Activated CD4-positive, alpha-beta T cell treated with anti-CD3 and anti-CD28 coated beads, Interleukin-2, amount 10 ng/mL, durations not matched to agents 7 days and 5 days (primary cell): ENCODE results near the gene TPD52L1. TPM values are rescaled to one million over a fixed set of nuclear protein-coding genes. Genes with fewer than 3 reads are reported as not detected.

Source experiments
- CTCF ChIA-PET: fragments of 350-600 bp; sonication (Branson Sonifier 250); formaldehyde crosslinking; loops from one replicate; lab custom pipeline; 2021; ENCODE audit warnings: antibody characterized with exemption; lab: Charles Lee
- POLR2A ChIA-PET: fragments of 350-600 bp; sonication (Branson Sonifier 250); formaldehyde crosslinking; loops from one replicate; lab custom pipeline; 2021; ENCODE audit warnings: antibody characterized with exemption; lab: Charles Lee
- DNase-seq: peaks from one replicate; pipeline ENCODE4 v3.0.0-alpha.2; 2020
- H3K27ac Mint-ChIP-seq: one replicate; pipeline ENCODE4 v1.8.0; 2021; ENCODE audit warnings: mild to moderate bottlenecking, moderate library complexity, mixed read lengths
- H3K27me3 Mint-ChIP-seq: one replicate; pipeline ENCODE4 v1.8.0; 2021; ENCODE audit warnings: mixed read lengths
- H3K36me3 Mint-ChIP-seq: one replicate; pipeline ENCODE4 v1.8.0; 2021; ENCODE audit warnings: low read depth, mixed read lengths
- H3K4me1 Mint-ChIP-seq: one replicate; pipeline ENCODE4 v1.8.0; 2021; ENCODE audit warnings: mixed read lengths
- H3K4me3 Mint-ChIP-seq: one replicate; pipeline ENCODE4 v1.8.0; 2021; ENCODE audit warnings: mild to moderate bottlenecking, moderate library complexity, mixed read lengths
- H3K9me3 Mint-ChIP-seq: one replicate; pipeline ENCODE4 v1.8.0; 2021; ENCODE audit warnings: mixed read lengths
- total RNA-seq, 2 experiments: library from RNA; stranded (reverse); gene quantifications; one replicate each; pipeline ENCODE4 v1.2.3, GENCODE V29; 2021

TPD52L1 gene
- not detected for total RNA-seq

GRCh38 chr6:125153391-125154117, at the start of gene TPD52L1:
Gene TPD52L1 (plus strand): TSS chr6:125153773. CDS start chr6:125153952, 179 bp downstream.
- peak; percentile 62 for DNase-seq
- Mint-ChIP-seq H3K4me3 (peak within 1 kb of the TSS; percentile 66), H3K36me3 (no peaks in the 10 kb centered on the region), H3K4me1 (peaks cover 9% of the 10 kb centered on the region), H3K9me3 (no peaks in the 10 kb centered on the region), H3K27ac (no peak within 1 kb of the TSS), H3K27me3 (peaks cover 43% of the 10 kb centered on the region)
- POLR2A ChIA-PET, result no interaction called here
- CTCF ChIA-PET, result interaction anchor here (1.0 to 2.3 kb wide), 5 partner anchors 9 to 54 kb away, joined by 3 to 8 read pairs (median 5); no protein-coding TSS in a partner anchor

- Mint-ChIP-seq H3K4me3 (no peak overlapping the region), H3K9me3 (peaks cover 10% of the 10 kb centered on the region), H3K4me1 (peaks cover 4% of the 10 kb centered on the region), H3K36me3 (no peaks in the 10 kb centered on the region), H3K27me3 (peaks cover 6% of the 10 kb centered on the region), H3K27ac (no peak overlapping the region)
- CTCF ChIA-PET, result no interaction called here
- POLR2A ChIA-PET, result no interaction called here
- DNase-seq, result no peak
These were observed 49.1 kb upstream of the TPD52L1 start for GRCh38 chr6:125104425-125104824.

GRCh38 chr6:125107048-125107447, 46.5 kb upstream of the TPD52L1 start:
- H3K36me3 Mint-ChIP-seq, result peaks cover 9% of the 10 kb centered on the region
- ChIA-PET POLR2A (no interaction called here), CTCF (no interaction called here)
- DNase-seq, result no peak
- no peaks in the 10 kb centered on the region for H3K4me1 Mint-ChIP-seq
- H3K27ac Mint-ChIP-seq, result no peak overlapping the region
- peaks cover 32% of the 10 kb centered on the region for H3K9me3 Mint-ChIP-seq
- H3K4me3 Mint-ChIP-seq, result no peak overlapping the region
- no peaks in the 10 kb centered on the region for H3K27me3 Mint-ChIP-seq

- DNase-seq, result no peak
- no peaks in the 10 kb centered on the region for H3K27me3 Mint-ChIP-seq
- peaks cover 37% of the 10 kb centered on the region for H3K9me3 Mint-ChIP-seq
- H3K4me1 Mint-ChIP-seq, result no peaks in the 10 kb centered on the region
- H3K27ac Mint-ChIP-seq, result no peak overlapping the region
- H3K36me3 Mint-ChIP-seq, result peaks cover 13% of the 10 kb centered on the region
- POLR2A ChIA-PET, result no interaction called here
- H3K4me3 Mint-ChIP-seq, result no peak overlapping the region
- CTCF ChIA-PET, result no interaction called here
These were observed 45.7 kb upstream of the TPD52L1 start for GRCh38 chr6:125107896-125108295.

- no peak overlapping the region for H3K27ac Mint-ChIP-seq
- H3K4me3 Mint-ChIP-seq, result no peak overlapping the region
- H3K36me3 Mint-ChIP-seq, result peaks cover 13% of the 10 kb centered on the region
- peaks cover 37% of the 10 kb centered on the region for H3K9me3 Mint-ChIP-seq
- H3K4me1 Mint-ChIP-seq, result no peaks in the 10 kb centered on the region
- no peaks in the 10 kb centered on the region for H3K27me3 Mint-ChIP-seq
- POLR2A ChIA-PET, result no interaction called here
- CTCF ChIA-PET, result interaction anchor here (1.4 kb wide), 1 partner anchor 8 kb away, joined by 4 read pairs; no protein-coding TSS in a partner anchor
- DNase-seq, result no peak
These were observed 43.5 kb upstream of the TPD52L1 start for GRCh38 chr6:125110056-125110455.

GRCh38 chr6:125111219-125111983, 42.2 kb upstream of the TPD52L1 start:
- Mint-ChIP-seq H3K27ac (no peak overlapping the region), H3K9me3 (peaks cover 37% of the 10 kb centered on the region), H3K36me3 (peaks cover 13% of the 10 kb centered on the region), H3K4me3 (no peak overlapping the region), H3K27me3 (peaks cover 2% of the 10 kb centered on the region), H3K4me1 (no peaks in the 10 kb centered on the region)
- DNase-seq, result no peak
- POLR2A ChIA-PET, result no interaction called here
- CTCF ChIA-PET, result interaction anchor here (0.6 kb wide), 1 partner anchor 31 kb away, joined by 5 read pairs; no protein-coding TSS in a partner anchor

- H3K27ac Mint-ChIP-seq, result no peak overlapping the region
- CTCF ChIA-PET, result interaction anchor here (1.4 to 1.6 kb wide), 2 partner anchors 9 to 16 kb away, joined by 3 to 6 read pairs; no protein-coding TSS in a partner anchor
These were observed 40.6 kb upstream of the TPD52L1 start for GRCh38 chr6:125112934-125113333.

GRCh38 chr6:125114248-125114858, 39.2 kb upstream of the TPD52L1 start:
- no peaks in the 10 kb centered on the region for H3K4me1 Mint-ChIP-seq
- POLR2A ChIA-PET, result no interaction called here
- CTCF ChIA-PET, result interaction anchor here (0.6 to 1.6 kb wide), 4 partner anchors 8 to 187 kb away, joined by 3 to 6 read pairs (median 4); partner anchors contain the start of gene HDDC2

More at GRCh38 chr6:125112934-125113333, 40.6 kb upstream of the TPD52L1 start:
- Mint-ChIP-seq H3K4me1 (no peaks in the 10 kb centered on the region), H3K36me3 (peaks cover 13% of the 10 kb centered on the region), H3K9me3 (peaks cover 29% of the 10 kb centered on the region), H3K27me3 (peaks cover 2% of the 10 kb centered on the region), H3K4me3 (no peak overlapping the region)
- no peak for DNase-seq
- POLR2A ChIA-PET, result no interaction called here

GRCh38 chr6:125116170-125116569, 37.4 kb upstream of the TPD52L1 start:
- H3K4me3 Mint-ChIP-seq, result no peak overlapping the region
- H3K36me3 Mint-ChIP-seq, result peaks cover 9% of the 10 kb centered on the region
- no peak overlapping the region for H3K27ac Mint-ChIP-seq
- ChIA-PET POLR2A (no interaction called here), CTCF (no interaction called here)
- no peak for DNase-seq
- peaks cover 10% of the 10 kb centered on the region for H3K9me3 Mint-ChIP-seq
- no peaks in the 10 kb centered on the region for H3K4me1 Mint-ChIP-seq
- H3K27me3 Mint-ChIP-seq, result peaks cover 2% of the 10 kb centered on the region

More at GRCh38 chr6:125114248-125114858, 39.2 kb upstream of the TPD52L1 start:
- Mint-ChIP-seq H3K4me3 (no peak overlapping the region), H3K27me3 (peaks cover 2% of the 10 kb centered on the region), H3K27ac (no peak overlapping the region), H3K36me3 (peaks cover 13% of the 10 kb centered on the region), H3K9me3 (peaks cover 27% of the 10 kb centered on the region)
- peak; percentile 63 for DNase-seq

- no peak for DNase-seq
- H3K4me3 Mint-ChIP-seq, result no peak overlapping the region
- H3K4me1 Mint-ChIP-seq, result no peaks in the 10 kb centered on the region
- H3K27me3 Mint-ChIP-seq, result peaks cover 2% of the 10 kb centered on the region
- peaks cover 4% of the 10 kb centered on the region for H3K36me3 Mint-ChIP-seq
- POLR2A ChIA-PET, result no interaction called here
- no peak overlapping the region for H3K27ac Mint-ChIP-seq
- CTCF ChIA-PET, result no interaction called here
- H3K9me3 Mint-ChIP-seq, result peaks cover 6% of the 10 kb centered on the region
These were observed 36.9 kb upstream of the TPD52L1 start for GRCh38 chr6:125116710-125117109.

GRCh38 chr6:125117818-125118217, 35.8 kb upstream of the TPD52L1 start:
- H3K27me3 Mint-ChIP-seq, result peaks cover 2% of the 10 kb centered on the region
- ChIA-PET POLR2A (no interaction called here), CTCF (interaction anchor here (1.1 kb wide), 1 partner anchor 8 kb away, joined by 4 read pairs; no protein-coding TSS in a partner anchor)
- DNase-seq, result no peak
- H3K9me3 Mint-ChIP-seq, result no peaks in the 10 kb centered on the region
- no peak overlapping the region for H3K4me3 Mint-ChIP-seq
- no peak overlapping the region for H3K27ac Mint-ChIP-seq
- no peaks in the 10 kb centered on the region for H3K36me3 Mint-ChIP-seq
- H3K4me1 Mint-ChIP-seq, result no peaks in the 10 kb centered on the region

GRCh38 chr6:125120054-125120590, 33.5 kb upstream of the TPD52L1 start:
- DNase-seq, result no peak
- Mint-ChIP-seq H3K4me1 (no peaks in the 10 kb centered on the region), H3K27me3 (peaks cover 2% of the 10 kb centered on the region), H3K36me3 (no peaks in the 10 kb centered on the region), H3K9me3 (no peaks in the 10 kb centered on the region), H3K4me3 (no peak overlapping the region), H3K27ac (no peak overlapping the region)
- POLR2A ChIA-PET, result no interaction called here
- CTCF ChIA-PET, result no interaction called here
